K562 (cell line): ENCODE results near the gene RASSF7. TPM values are rescaled to one million over a fixed set of nuclear protein-coding genes. Genes with fewer than 3 reads are reported as not detected.

Experiments used
- ATAC-seq: fragments of 200-7000 bp; cut with Tn5 transposase; 3 replicates; pipeline ENCODE4 v1.9.1; 2020; ENCODE audit warnings: moderate library complexity
- BruUV-seq: library from RNA; stranded (reverse); fragments of 400-500 nt; replicated peaks from 2 replicates; lab custom pipeline; 2021; lab: Mats Ljungman, UMichigan
- CTCF ChIA-PET: fragments of 300-600 bp; formaldehyde crosslinking; extraction: SDS; loops from one replicate; lab custom pipeline; 2021; ENCODE audit warnings: low intra/inter-chr PET ratio; lab: Yijun Ruan, JAX
- POLR2A ChIA-PET: fragments of 300-600, 350-650 bp; sonication (Branson Sonifier 250); formaldehyde crosslinking; extraction: SDS; loops from one replicate; lab custom pipeline; 2021; ENCODE audit warnings: antibody characterized with exemption, inconsistent platforms; lab: Yijun Ruan, JAX
- DNase-seq, 4 experiments: peaks; one replicate each; pipeline versions ENCODE4 v3.0.0 to v3.0.0-alpha.2; 2011 to 2018; ENCODE audit warnings: low spot score in 3 of 4, mixed read lengths in 3 of 4; ENCODE audit errors: extremely low read depth in 1 of 4
- FAIRE-seq: peaks from 2 replicates; lab custom pipeline; 2011; peaks lifted over from hg19 to GRCh38; lab: Jason Lieb, UNC
- H2AFZ ChIP-seq: 2 replicates; pipeline ENCODE4 v1.6.0; 2011; ENCODE audit warnings: low read depth, low read length, control low read depth, inconsistent platforms
- H3K27ac ChIP-seq: fragments of 200-600 bp; 3 replicates; pipeline ENCODE4 v1.8.0; 2011; ENCODE audit warnings: low read depth, mild to moderate bottlenecking, control low read depth, inconsistent platforms, low read length, moderate library complexity, mixed read lengths; ENCODE audit errors: extremely low read depth
- H3K27me3 ChIP-seq, 2 experiments: fragments of 300-600 bp in 1 of 2; 2 replicates in 1 of 2; 3 replicates in 1 of 2; pipeline versions ENCODE4 v1.6.0 to v1.8.0; 2011; ENCODE audit warnings: inconsistent platforms in 2 of 2, low read length in 2 of 2, mild to moderate bottlenecking in 1 of 2, mixed read lengths in 1 of 2, moderate library complexity in 1 of 2; ENCODE audit not compliant: control insufficient read depth in 2 of 2, insufficient read depth in 2 of 2
- H3K36me3 ChIP-seq: fragments of 300-600 bp; 3 replicates; pipeline ENCODE4 v1.8.0; 2011; ENCODE audit warnings: mild to moderate bottlenecking, low read length, inconsistent platforms; ENCODE audit not compliant: control insufficient read depth, insufficient read depth
- H3K4me1 ChIP-seq, 2 experiments: fragments of 200-600 bp in 1 of 2; replicated peaks in 1 of 2; 2 replicates in 1 of 2; 3 replicates in 1 of 2; pipeline versions ENCODE4 v1.5.1 to v1.8.0; 2011; ENCODE audit warnings: inconsistent platforms in 2 of 2, low read length in 2 of 2, mild to moderate bottlenecking in 1 of 2, mixed read lengths in 1 of 2, moderate library complexity in 1 of 2; ENCODE audit not compliant: control insufficient read depth in 2 of 2, insufficient read depth in 2 of 2
- H3K4me2 ChIP-seq: 2 replicates; pipeline ENCODE4 v1.6.1; 2011; ENCODE audit warnings: low read length, control low read depth, inconsistent platforms, mixed read lengths; ENCODE audit not compliant: insufficient read depth
- H3K4me3 ChIP-seq: fragments of 200-600 bp; sonication (generic), shearing (Covaris generic); 2 replicates; pipeline ENCODE4 v1.5.1; 2016; ENCODE audit warnings: control low read depth, inconsistent platforms
- H3K79me2 ChIP-seq: fragments of 200-600 bp; 3 replicates; pipeline ENCODE4 v1.8.0; 2011; ENCODE audit warnings: low read length, inconsistent platforms; ENCODE audit not compliant: control insufficient read depth, insufficient read depth
- H3K9ac ChIP-seq, 2 experiments: 2 replicates each; pipeline versions ENCODE4 v1.6.0 to v1.6.1; 2011; ENCODE audit warnings: low read depth in 2 of 2, low read length in 2 of 2, control low read depth in 1 of 2, inconsistent platforms in 1 of 2, mild to moderate bottlenecking in 1 of 2, mixed read lengths in 1 of 2; ENCODE audit not compliant: insufficient read depth in 1 of 2
- H3K9me1 ChIP-seq: one replicate; pipeline ENCODE4 v1.6.0; 2011; ENCODE audit warnings: inconsistent platforms, mild to moderate bottlenecking, low read length, moderate library complexity; ENCODE audit not compliant: control insufficient read depth, insufficient read depth
- H3K9me3 ChIP-seq: replicated peaks from 2 replicates; pipeline ENCODE4 v1.5.1; 2011; ENCODE audit warnings: low read depth, low read length, inconsistent platforms; ENCODE audit not compliant: control insufficient read depth, insufficient read depth
- H4K20me1 ChIP-seq: replicated peaks from 2 replicates; pipeline ENCODE4 v1.6.1; 2011; ENCODE audit warnings: low read length, inconsistent platforms, mixed read lengths; ENCODE audit not compliant: control insufficient read depth, insufficient read depth
- DMBX1 ChIP-seq: fragments of 250-450 bp; sonication (Bioruptor Pico); IDR thresholded peaks from 2 replicates; pipeline ENCODE4 v1.8.0; 2022; ENCODE audit warnings: inconsistent platforms, mild to moderate bottlenecking, moderate library complexity, borderline replicate concordance
- MCM2 ChIP-seq: fragments of 450-650 bp; IDR thresholded peaks from 2 replicates; pipeline ENCODE4 v1.6.1; 2017; ENCODE audit warnings: low read depth, mild to moderate bottlenecking
- POLR2G ChIP-seq: fragments of 200-400 bp; formaldehyde crosslinking; IDR thresholded peaks from 2 replicates; pipeline ENCODE4 v1.6.1; 2017; ENCODE audit warnings: low read depth, mild to moderate bottlenecking, antibody characterized with exemption, low read length, moderate library complexity
- WGBS: fragments of 100-300 bp; shearing (Covaris generic); methylation state at CpG from one replicate; pipeline ENCODE4 v1.1.6; 2016; ENCODE audit warnings: low coverage, mixed read lengths; ENCODE audit not compliant: insufficient coverage; ENCODE audit errors: missing lambda C conversion rate; 5-methylcytosine and 5-hydroxymethylcytosine counted together
- in situ Hi-C: fragments of 300-500 bp; cut with MboI; formaldehyde crosslinking; loops from 4 replicates; pipeline ENCODE4 v1.15.0; 2018; ENCODE audit warnings: inconsistent platforms, mixed read lengths
- intact Hi-C: fragments of 100-400 bp; cut with micrococcal nuclease; formaldehyde crosslinking; loops from 2 replicates; pipeline ENCODE4 v1.14.2; 2022
- polyA plus RNA-seq, 8 experiments: library from polyadenylated mRNA; depleted of rRNA in 4 of 8; stranded (reverse) in 5 of 8; unstranded in 3 of 8; fragments of >200 nt; fragmentation: Nextera tagmentation in 2 of 8; fragmentation: Illumina TruSeq in 1 of 8; extraction: Ambion mirVana in 2 of 8; extraction: Trizol in 1 of 8; gene quantifications; 2 replicates each; pipeline versions ENCODE4 v1.2.1 to v1.2.3, GENCODE V29; 2011 to 2014; ENCODE audit warnings: inconsistent platforms in 1 of 8, missing spikeins in 1 of 8
- total RNA-seq, 7 experiments: library from RNA; depleted of rRNA in 6 of 7; stranded (reverse); fragments of >200 nt in 6 of 7; fragmentation: Illumina TruSeq in 2 of 7; extraction: Trizol in 2 of 7; gene quantifications; 2 replicates each; pipeline versions ENCODE4 v1.2.1 to v1.2.3, GENCODE V29; 2011 to 2021; ENCODE audit warnings: low replicate concordance in 1 of 7

The RASSF7 gene
- total and polyA plus RNA-seq, 9 of the 15 experiments (the other 6 are each of a cell fraction or from before 2014, with no cell fraction given): 0.41 to 45.2 (median 18.6) TPM

DNA sequence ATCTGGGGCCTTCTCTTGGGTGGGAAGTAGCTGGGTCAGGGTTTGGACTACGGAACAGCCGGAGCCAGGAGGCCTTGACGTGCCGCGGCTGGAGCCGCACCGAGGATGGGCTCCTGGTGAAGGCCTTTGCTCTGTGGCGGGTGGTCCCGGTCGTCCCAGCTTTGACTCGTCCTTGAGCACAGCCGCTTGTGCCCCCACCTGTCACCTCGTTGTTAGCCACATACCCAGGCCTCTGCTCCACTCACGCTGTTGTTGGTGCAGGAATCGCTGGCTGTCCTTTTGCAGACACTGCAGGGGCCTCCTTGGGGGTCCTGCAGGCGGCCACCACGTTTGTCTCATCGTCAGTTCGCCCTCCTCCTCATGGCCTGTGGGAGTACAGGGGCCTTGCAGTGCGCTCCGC, 32.6 kb downstream of the RASSF7 start:
- in situ Hi-C loops (no loop called here), intact Hi-C loops (no loop called here)
- CTCF ChIA-PET: no interaction called here
- POLR2A ChIA-PET: interaction anchor here (1.0 kb wide), 1 partner anchor 21 kb away, joined by 3 read pairs; no protein-coding TSS in a partner anchor
- no peaks in the 10 kb centered on the region for H3K9me3 ChIP-seq
- no peak for DNase-seq
- 92% methylated on average over 14 of the region's 21 CpGs for WGBS
- H3K36me3 ChIP-seq: peaks cover 96% of the 10 kb centered on the region
- no peak overlapping the region for H3K27ac ChIP-seq
- H3K4me2 ChIP-seq: no peak overlapping the region
- H3K4me1 ChIP-seq: peaks cover 0 to 24% of the 10 kb centered on the region in 2 experiments; a peak in 1 of 5 replicates
- no peak overlapping the region for H2AFZ ChIP-seq
- TF ChIP-seq POLR2G (peak; percentile 56; the same call in 1 of the 2 replicates), DMBX1 (CRISPR knock-in tag) (no peak)
- no peaks in the 10 kb centered on the region for H3K9me1 ChIP-seq
- H3K9ac ChIP-seq: no peak overlapping the region
- no peaks in the 10 kb centered on the region; the same call in 1 of the 2 replicates for H4K20me1 ChIP-seq
- no TSS peak for BruUV-seq
- no peak for FAIRE-seq
- peaks cover 12% of the 10 kb centered on the region for H3K79me2 ChIP-seq
- no peak overlapping the region for H3K4me3 ChIP-seq
- H3K27me3 ChIP-seq: no peaks in the 10 kb centered on the region
- no peak for ATAC-seq

GRCh38 chr11:595400-595799, 34.6 kb downstream of the RASSF7 start:
- POLR2A ChIA-PET: interaction anchor here (0.6 to 1.7 kb wide), 3 partner anchors 8 to 39 kb away, joined by 3 to 4 read pairs (median 3); no protein-coding TSS in a partner anchor
- no TSS peak for BruUV-seq
- Histone ChIP-seq H3K4me2 (no peak overlapping the region), H2AFZ (no peak overlapping the region), H3K9me1 (no peaks in the 10 kb centered on the region), H3K79me2 (no peaks in the 10 kb centered on the region; the same call in 1 of the 3 replicates), H3K4me3 (no peak overlapping the region), H3K27me3 (no peaks in the 10 kb centered on the region), H3K27ac (no peak overlapping the region), H4K20me1 (no peaks in the 10 kb centered on the region), H3K9me3 (no peaks in the 10 kb centered on the region), H3K9ac (peak overlapping the region in 1 of 2 experiments; percentile 73; a peak in 2 of 4 replicates), H3K4me1 (peaks cover 0 to 17% of the 10 kb centered on the region in 2 experiments; a peak in 1 of 5 replicates), H3K36me3 (peaks cover 92% of the 10 kb centered on the region)
- whole genome bisulfite sequencing: 78% methylated on average over 8 of the region's 10 CpGs
- ATAC-seq: no peak
- FAIRE-seq: no peak
- in situ Hi-C loops: no loop called here
- CTCF ChIA-PET: no interaction called here
- no peak for DNase-seq
- intact Hi-C loops: no loop called here
- TF ChIP-seq POLR2G (peak; percentile 25; the same call in 1 of the 2 replicates), MCM2 (no peak)
